Measurements from ENCODE around the gene PAK4.

PAK4 gene

GRCh38 chr19:39147480-39147879 is 21.9 kb downstream of the PAK4 start:
- FAIRE-seq = no peak

- no peak for FAIRE-seq
Observed at GRCh38 chr19:39148939-39149529, 23.4 kb downstream of the PAK4 start.

DNA sequence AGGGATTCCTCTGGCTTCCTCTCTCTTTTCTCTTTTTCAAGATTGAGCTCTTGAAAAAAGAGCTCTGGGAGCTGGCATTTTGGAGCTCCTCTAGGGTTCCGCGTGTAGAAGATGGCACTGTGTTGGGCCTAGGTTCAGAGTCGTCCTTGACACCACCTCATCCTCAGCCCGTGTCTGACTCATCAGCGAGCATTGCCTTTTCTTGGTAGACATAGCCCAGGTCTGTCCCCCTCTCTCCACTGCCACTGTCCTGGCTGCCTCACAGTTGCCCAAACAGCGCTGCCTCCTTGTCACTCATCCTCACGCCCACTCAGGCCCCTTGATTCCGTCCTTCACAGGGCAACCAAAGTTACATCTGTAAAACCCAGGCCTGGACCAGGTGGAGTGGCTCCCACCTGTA is 24.6 kb downstream of the PAK4 start:
- FAIRE-seq = no peak

GRCh38 chr19:39150807-39151600 is 25.4 kb downstream of the PAK4 start:
- no peak for FAIRE-seq

DNA sequence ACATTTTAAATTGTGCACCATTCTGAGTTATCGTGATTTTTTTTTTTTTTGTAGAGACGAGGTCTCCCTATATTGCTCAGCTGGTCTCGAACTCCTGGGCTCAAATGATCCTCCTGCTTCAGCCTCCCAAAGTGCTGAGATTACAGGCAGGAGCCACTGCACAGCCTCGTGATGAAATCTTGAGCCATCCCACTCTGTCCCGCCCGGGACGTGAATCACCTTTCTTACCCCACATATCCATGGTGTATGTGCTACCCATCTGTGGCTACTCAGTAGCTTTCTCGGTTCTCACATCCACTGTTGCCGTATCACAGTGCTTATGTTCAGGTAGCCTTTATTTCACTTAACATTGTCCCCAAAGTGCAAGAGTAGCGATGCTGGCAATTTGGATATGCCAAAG is 26.5 kb downstream of the PAK4 start:
- no peak for FAIRE-seq

DNA sequence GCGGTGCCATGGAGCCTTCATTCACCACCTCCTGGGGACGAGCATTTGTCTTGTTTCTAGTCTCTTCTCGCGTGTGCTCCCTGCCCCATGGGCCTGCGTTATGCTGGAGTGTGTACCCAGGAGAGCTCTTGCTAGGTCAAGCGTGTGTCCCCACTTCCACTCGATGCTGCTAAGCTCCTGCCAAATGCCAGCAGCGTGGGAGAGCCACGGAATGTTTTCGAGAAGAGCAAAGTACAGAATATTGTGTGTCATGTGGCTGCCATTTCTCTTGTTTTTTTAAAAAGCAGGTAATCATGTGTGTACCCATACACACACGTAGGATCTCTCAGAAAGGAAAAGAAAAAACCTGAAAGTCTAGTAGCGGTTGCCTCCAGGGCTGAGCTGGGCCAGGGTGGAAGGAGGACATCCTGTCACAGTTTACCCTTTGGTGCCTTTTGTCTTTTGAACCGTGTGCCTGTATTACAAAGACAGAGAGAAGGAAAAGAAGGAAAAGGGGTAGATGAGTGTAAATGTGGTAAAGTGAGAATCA is 28.6 kb downstream of the PAK4 start:
- no peak for FAIRE-seq

DNA sequence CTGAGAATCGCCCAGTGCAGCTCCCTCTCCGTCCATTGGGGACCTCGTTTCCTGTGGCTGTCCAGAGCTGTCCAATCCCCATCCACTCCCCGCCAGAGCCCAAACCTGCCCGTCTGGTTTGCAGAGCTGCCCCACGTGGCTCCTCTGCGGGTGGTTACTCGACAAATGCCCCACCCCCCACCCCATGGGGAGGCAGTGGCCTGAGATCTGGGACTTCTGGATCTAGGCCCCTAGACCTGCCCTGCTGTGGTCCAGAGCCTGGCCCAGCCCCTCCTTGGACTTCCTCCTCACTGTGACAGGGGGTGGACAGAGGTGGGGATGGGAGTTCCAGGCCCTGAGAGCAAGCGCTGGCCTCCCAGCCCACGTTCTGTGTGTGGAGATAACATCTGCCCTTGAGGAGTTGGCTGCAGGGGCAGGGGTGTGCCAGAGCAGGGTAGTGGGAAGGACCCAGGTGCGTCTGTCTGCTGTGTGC is 29.1 kb downstream of the PAK4 start:
- FAIRE-seq = no peak

GRCh38 chr19:39155114-39155700 is 29.6 kb downstream of the PAK4 start:
- FAIRE-seq = no peak

DNA sequence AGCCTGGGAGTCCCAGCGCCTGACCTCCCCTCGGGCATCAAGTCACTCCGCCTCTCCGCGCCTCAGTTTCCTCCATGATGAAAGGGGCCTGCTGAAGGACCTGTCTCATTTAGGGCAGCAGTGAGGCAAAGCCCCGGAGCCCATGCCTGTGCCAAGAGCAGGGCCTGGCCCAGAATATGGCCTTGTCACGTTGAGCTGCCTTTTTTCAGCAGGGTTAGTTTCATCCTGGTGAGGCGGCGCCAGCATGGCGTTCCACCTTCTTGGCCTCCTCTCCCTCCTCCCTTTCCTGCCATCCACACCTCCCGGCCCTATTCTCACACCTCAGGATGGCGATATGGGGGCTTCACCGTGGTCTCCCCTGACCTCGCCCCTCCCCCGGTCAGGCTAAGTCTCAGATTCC is 30.2 kb downstream of the PAK4 start:
- FAIRE-seq = no peak

DNA sequence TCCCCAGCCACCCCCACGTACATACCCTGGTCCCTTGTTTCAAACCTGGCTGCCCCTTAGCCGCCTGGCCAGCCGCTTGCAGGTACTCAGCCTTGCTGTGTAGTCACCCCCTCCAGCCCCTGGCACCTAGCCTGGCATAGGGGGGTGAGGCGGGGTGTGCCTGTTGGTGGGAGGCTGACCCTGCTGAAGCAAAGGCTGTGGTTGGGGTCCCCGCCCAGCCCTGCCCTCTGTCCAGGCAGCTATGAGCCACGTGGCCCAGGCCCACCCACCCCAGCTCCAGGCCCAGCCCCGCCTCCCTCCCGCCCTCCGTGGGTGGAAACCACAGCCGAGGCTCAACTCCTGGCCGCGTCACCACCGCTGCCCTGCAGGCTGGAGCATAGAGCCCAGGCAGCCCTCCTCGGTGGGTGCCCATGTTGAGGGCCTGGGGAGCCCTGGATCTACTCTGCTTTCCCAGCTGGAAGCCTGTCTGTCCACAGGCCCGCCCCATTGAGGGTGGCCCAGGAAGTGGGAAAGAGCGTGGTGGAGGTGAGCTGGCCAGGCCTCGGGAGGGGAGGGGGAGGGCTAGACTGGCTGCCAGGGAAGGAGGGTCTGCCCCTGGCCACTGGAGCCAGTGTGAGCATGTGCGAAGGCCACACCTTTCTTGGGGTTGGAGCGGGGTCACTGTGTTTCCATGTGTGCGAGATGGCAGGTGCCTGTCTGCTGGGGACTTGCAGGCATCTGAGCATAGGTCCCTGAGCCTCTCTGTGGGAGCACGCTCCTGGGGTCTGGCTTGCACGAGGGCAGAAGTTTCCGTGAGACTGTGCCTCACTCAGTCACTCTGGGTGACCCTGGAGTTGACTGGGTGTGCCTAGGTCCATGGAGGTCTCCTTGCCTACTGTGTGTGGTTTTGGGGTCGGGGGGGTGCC is 31.0 kb downstream of the PAK4 start:
- FAIRE-seq = no peak

GRCh38 chr19:39157275-39157996 is 31.9 kb downstream of the PAK4 start:
- no peak for FAIRE-seq

- FAIRE-seq = no peak
Observed at GRCh38 chr19:39157997-39158389, 32.4 kb downstream of the PAK4 start.

GRCh38 chr19:39158646-39159260 is 33.2 kb downstream of the PAK4 start:
- FAIRE-seq = no peak

- no peak for FAIRE-seq
Observed at GRCh38 chr19:39160523-39160861, 34.9 kb downstream of the PAK4 start.

GRCh38 chr19:39160889-39161672 is 35.5 kb downstream of the PAK4 start:
- FAIRE-seq = no peak

DNA sequence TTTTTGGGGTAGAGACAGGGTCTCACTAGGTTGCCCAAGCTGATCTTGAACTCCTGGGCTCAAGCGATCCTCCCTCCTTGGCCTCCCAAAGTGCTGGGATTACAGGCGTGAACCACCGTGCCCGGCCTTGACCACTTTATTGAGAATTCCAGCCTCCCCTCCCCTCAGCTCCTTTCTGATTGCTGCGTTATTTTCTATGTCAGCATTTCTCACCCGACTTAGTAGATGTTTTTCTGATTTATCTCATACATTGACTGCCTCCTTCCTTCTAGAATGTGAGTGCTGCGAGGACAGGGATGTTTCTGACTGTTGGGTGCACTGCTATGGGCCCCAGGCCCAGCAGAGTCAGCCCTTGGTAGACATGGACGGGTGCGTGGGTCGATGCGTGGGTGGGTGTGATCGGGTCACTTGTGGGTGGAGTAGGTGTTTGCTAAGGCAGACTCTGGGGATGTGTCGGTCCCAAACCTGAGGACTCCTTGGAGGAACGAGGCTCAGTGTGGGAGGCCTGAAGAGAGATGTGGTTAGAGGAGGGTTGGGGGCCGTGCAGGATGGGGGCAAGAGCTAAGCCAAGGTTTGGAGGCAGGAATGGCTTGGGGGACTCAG is 37.0 kb downstream of the PAK4 start:
- no peak for FAIRE-seq

DNA sequence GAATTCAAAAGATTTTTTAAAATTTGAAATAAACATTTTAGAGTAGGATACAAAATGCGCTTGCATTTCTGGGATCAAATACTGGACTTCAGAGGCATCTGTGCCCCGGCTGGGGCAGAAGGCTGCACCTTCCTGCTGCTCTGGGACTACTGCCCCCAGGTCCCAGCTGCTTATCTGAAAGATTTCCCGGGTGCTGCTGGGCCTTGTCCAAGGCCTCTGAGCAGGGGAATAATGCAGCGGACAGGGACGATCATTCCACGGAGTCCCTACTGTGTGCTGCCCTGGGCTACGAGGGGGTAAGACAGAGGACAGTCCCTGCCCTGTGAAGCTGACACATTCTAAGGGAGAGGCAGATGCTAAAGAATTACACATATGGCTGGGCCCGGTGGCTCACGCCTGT is 38.0 kb downstream of the PAK4 start:
- no peak for FAIRE-seq

- FAIRE-seq = no peak
Observed at GRCh38 chr19:39164289-39164688, 38.7 kb downstream of the PAK4 start.

GRCh38 chr19:39165857-39166256 is 40.3 kb downstream of the PAK4 start:
- no peak for FAIRE-seq

Measured in colon (tissue), 2 donors.